ENCODE results near the gene SUSD1.

SUSD1 gene

DNA sequence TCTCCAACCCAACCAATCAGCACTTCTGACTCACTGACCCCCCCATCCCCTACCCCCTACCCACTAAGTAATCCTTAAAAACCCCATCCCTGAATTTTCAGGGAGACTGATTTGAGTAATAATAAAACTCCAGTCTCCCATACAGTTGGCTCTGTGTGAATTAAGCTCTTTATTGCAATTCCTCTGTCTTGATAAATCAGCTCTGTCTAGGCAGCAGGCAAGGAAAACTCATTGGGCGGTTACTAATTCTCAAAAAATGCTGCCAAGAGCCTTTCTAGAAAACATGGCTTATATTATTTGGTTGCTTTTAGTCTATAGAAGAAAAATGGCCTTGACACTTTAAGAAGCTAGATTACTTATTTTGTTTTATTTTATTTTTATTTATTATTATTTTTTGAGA lies 131.7 kb downstream of the SUSD1 start:
- 0 out of 3 replicates have a peak, but pooled peaks have one; percentile 6 for ATAC-seq
- TF ChIP-seq TCF4 (CRISPR knock-in tag; IDR thresholded peaks at IDR 0.05; ENCODE audit: borderline replicate concordance) = no peak
- TF ChIP-seq ZC3H10 (CRISPR knock-in tag; IDR thresholded peaks at IDR 0.05) = no peak
- no peak for TF ChIP-seq ZNF70 (CRISPR knock-in tag; IDR thresholded peaks at IDR 0.05)
- TF ChIP-seq ISL1 (CRISPR knock-in tag; IDR thresholded peaks at IDR 0.05) = no peak
- TF ChIP-seq SNAI2 (CRISPR knock-in tag; IDR thresholded peaks at IDR 0.05) = no peak
- no peak for TF ChIP-seq ZFP30 (CRISPR knock-in tag; IDR thresholded peaks at IDR 0.05)
- no peak for TF ChIP-seq OSR1 (CRISPR knock-in tag; IDR thresholded peaks at IDR 0.05)
- no peak for TF ChIP-seq RARB (CRISPR knock-in tag; IDR thresholded peaks at IDR 0.05)
- no peak for TF ChIP-seq ZNF565 (CRISPR knock-in tag; conservative IDR thresholded peaks at IDR 0.05; ENCODE audit: low read depth)
- no peak for TF ChIP-seq BACH2 (CRISPR knock-in tag; IDR thresholded peaks at IDR 0.05; ENCODE audit: borderline replicate concordance)
- no peak for TF ChIP-seq POU6F1 (CRISPR knock-in tag; IDR thresholded peaks at IDR 0.05; ENCODE audit: borderline replicate concordance, low read depth)
- no peak for TF ChIP-seq ESRRG (CRISPR knock-in tag; IDR thresholded peaks at IDR 0.05)
- no peak for TF ChIP-seq PATZ1 (CRISPR knock-in tag; IDR thresholded peaks at IDR 0.05; ENCODE audit: borderline replicate concordance)
- TF ChIP-seq CREB5 (CRISPR knock-in tag; IDR thresholded peaks at IDR 0.05; ENCODE audit: low read depth) = no peak

- no peak for TF ChIP-seq CSRNP3 (CRISPR knock-in tag; IDR thresholded peaks at IDR 0.05)
- 0 out of 2 replicates have a peak, but pooled peaks have one; percentile 32 for TF ChIP-seq ZFP3 (CRISPR knock-in tag; IDR thresholded peaks at IDR 0.05)
- ATAC-seq = no peak
Measured at GRCh38 chr9:112042769-112043168, 132.3 kb downstream of the SUSD1 start.

- no peak for ATAC-seq
- TF ChIP-seq TOX (CRISPR knock-in tag; IDR thresholded peaks at IDR 0.05; ENCODE audit: borderline replicate concordance) (no peak), ZNF565 (CRISPR knock-in tag; conservative IDR thresholded peaks at IDR 0.05; ENCODE audit: low read depth) (no peak), OSR1 (CRISPR knock-in tag; IDR thresholded peaks at IDR 0.05) (no peak), TCF4 (CRISPR knock-in tag; IDR thresholded peaks at IDR 0.05; ENCODE audit: borderline replicate concordance) (no peak), ARNTL (CRISPR knock-in tag; IDR thresholded peaks at IDR 0.05; ENCODE audit: borderline replicate concordance, low read depth) (no peak), CSRNP3 (CRISPR knock-in tag; IDR thresholded peaks at IDR 0.05) (no peak), ZFP3 (CRISPR knock-in tag; IDR thresholded peaks at IDR 0.05) (no peak), CREB5 (CRISPR knock-in tag; IDR thresholded peaks at IDR 0.05; ENCODE audit: low read depth) (no peak), TSHZ2 (CRISPR knock-in tag; IDR thresholded peaks at IDR 0.05) (no peak), POU6F1 (CRISPR knock-in tag; IDR thresholded peaks at IDR 0.05; ENCODE audit: borderline replicate concordance, low read depth) (no peak), PATZ1 (CRISPR knock-in tag; IDR thresholded peaks at IDR 0.05; ENCODE audit: borderline replicate concordance) (no peak), ISL1 (CRISPR knock-in tag; IDR thresholded peaks at IDR 0.05) (no peak)
Measured at GRCh38 chr9:112042244-112042638, 132.9 kb downstream of the SUSD1 start.
